ENCODE data around the gene CDH1. TPM values are rescaled to one million over a fixed set of nuclear protein-coding genes. Genes with fewer than 3 reads are reported as not detected.
A peak's percentile ranks its signal among the peaks of the same experiment; 100 is the strongest.

CDH1 gene
- total RNA-seq, 2 experiments from 2014 or later = 0.16 to 0.54 TPM

DNA sequence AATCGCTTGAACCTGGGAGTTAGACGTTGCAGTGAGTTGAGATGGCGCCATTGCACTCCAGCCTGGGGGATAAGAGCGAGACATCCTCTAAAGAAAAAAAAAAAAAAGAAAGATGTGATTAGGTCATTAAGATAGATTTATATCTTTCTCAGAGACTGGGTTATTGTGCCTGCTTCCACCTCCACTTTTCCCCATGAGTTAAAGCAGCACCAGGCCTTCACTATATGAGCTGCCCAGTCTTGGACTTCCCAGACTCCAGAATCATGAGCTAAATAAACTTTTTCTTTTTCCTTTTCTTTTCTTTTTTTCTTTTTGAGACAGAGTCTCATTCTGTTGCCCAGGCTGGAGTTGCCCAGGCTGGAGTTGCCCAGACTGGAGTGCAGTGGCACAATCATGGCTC, 19.4 kb upstream of the CDH1 start:
- no peaks in the 10 kb centered on the region for H3K36me3 Mint-ChIP-seq (ENCODE audit: low read depth)
- CTCF ChIA-PET = interaction anchor here (0.9 kb wide), 1 partner anchor 127 kb away, joined by 3 read pairs; no protein-coding TSS in a partner anchor
- H3K9me3 Mint-ChIP-seq = peaks cover 1% of the 10 kb centered on the region

DNA sequence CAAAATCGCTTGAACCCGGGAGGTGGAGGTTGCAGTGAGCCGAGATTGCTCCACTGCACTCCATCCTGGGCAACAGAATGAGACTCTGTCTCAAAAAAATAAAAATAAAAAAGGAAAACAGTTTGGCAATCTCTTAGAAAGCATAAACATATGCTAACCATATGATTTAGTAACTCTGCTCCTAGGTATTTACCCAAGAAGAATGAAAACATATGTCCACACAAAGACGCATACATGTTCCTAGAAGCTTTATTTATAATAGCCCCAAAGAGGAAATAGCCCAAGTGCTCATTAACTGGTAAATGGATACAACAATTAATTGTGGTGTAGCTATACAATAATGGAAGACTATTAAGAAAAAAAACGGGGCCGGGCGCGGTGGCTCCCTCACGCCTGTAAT, 18.5 kb upstream of the CDH1 start:
- TF ChIP-seq, protein P1, sequence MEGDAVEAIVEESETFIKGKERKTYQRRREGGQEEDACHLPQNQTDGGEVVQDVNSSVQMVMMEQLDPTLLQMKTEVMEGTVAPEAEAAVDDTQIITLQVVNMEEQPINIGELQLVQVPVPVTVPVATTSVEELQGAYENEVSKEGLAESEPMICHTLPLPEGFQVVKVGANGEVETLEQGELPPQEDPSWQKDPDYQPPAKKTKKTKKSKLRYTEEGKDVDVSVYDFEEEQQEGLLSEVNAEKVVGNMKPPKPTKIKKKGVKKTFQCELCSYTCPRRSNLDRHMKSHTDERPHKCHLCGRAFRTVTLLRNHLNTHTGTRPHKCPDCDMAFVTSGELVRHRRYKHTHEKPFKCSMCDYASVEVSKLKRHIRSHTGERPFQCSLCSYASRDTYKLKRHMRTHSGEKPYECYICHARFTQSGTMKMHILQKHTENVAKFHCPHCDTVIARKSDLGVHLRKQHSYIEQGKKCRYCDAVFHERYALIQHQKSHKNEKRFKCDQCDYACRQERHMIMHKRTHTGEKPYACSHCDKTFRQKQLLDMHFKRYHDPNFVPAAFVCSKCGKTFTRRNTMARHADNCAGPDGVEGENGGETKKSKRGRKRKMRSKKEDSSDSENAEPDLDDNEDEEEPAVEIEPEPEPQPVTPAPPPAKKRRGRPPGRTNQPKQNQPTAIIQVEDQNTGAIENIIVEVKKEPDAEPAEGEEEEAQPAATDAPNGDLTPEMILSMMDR (IDR thresholded peaks at IDR 0.05) = no peak
- DNase-seq (no peak), ATAC-seq (no peak)
- POLR2A ChIA-PET = interaction anchor here (1.1 kb wide), 1 partner anchor 53 kb away, joined by 3 read pairs; no protein-coding TSS in a partner anchor
- intact Hi-C loops (cut with micrococcal nuclease) = no loop called here
- Mint-ChIP-seq H3K36me3 (ENCODE audit: low read depth) (no peaks in the 10 kb centered on the region), H3K4me1 (ENCODE audit: low read depth) (peaks cover 14% of the 10 kb centered on the region), H3K27ac (no peak overlapping the region), H3K27me3 (no peaks in the 10 kb centered on the region), H3K4me3 (no peak overlapping the region), H3K9me3 (peaks cover 1% of the 10 kb centered on the region)
- CTCF ChIA-PET = interaction anchor here (0.9 to 1.4 kb wide), 2 partner anchors 128 kb away, joined by 3 to 4 read pairs; no protein-coding TSS in a partner anchor

More for the DNA sequence above, 19.4 kb upstream of the CDH1 start:
- TF ChIP-seq, protein P1 (IDR thresholded peaks at IDR 0.05) = no peak
- POLR2A ChIA-PET = no interaction called here
- Mint-ChIP-seq H3K27ac (no peak overlapping the region), H3K27me3 (peaks cover 2% of the 10 kb centered on the region), H3K4me1 (ENCODE audit: low read depth) (peaks cover 14% of the 10 kb centered on the region), H3K4me3 (no peak overlapping the region)
- DNase-seq (no peak), ATAC-seq (no peak)
- intact Hi-C loops (cut with micrococcal nuclease) = no loop called here

DNA sequence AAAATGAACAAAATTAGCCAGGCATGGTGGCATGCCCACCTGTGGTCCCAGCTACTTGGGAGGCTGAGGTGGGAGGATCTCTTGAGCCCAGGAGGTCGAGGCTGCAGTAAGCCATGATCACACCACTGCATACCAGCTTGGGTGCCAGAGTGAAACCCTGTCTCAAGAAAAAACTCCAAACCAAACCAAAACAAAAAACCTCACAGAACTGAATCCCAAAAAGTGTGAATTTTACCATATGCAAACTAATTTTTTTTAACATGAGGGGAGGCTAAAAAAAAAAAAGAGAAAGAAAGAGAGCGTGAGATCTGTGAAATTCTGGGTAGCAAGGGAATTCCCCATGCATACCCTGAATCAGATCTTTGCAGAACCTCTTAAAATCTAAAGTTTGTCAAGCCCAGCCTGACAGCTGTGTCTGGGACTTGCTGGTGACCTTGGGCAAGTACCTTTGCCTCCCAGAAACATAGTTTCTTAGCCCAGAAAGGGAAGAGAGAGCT, 17.1 kb upstream of the CDH1 start:
- Mint-ChIP-seq H3K27ac (peak overlapping the region; percentile 78), H3K36me3 (ENCODE audit: low read depth) (no peaks in the 10 kb centered on the region), H3K4me3 (no peak overlapping the region), H3K27me3 (no peaks in the 10 kb centered on the region), H3K4me1 (ENCODE audit: low read depth) (peaks cover 14% of the 10 kb centered on the region), H3K9me3 (peaks cover 1% of the 10 kb centered on the region)
- intact Hi-C loops (cut with micrococcal nuclease) = no loop called here
- ChIA-PET CTCF (interaction anchor here (1.0 to 1.8 kb wide), 3 partner anchors 36 to 130 kb away, joined by 4 to 7 read pairs (median 6); no protein-coding TSS in a partner anchor), POLR2A (interaction anchor here (0.6 kb wide), 1 partner anchor 23 kb away, joined by 3 read pairs; no protein-coding TSS in a partner anchor)
- ATAC-seq (peak; percentile 91), DNase-seq (peak; percentile 63)
- TF ChIP-seq, protein P1 (IDR thresholded peaks at IDR 0.05) = no peak

DNA sequence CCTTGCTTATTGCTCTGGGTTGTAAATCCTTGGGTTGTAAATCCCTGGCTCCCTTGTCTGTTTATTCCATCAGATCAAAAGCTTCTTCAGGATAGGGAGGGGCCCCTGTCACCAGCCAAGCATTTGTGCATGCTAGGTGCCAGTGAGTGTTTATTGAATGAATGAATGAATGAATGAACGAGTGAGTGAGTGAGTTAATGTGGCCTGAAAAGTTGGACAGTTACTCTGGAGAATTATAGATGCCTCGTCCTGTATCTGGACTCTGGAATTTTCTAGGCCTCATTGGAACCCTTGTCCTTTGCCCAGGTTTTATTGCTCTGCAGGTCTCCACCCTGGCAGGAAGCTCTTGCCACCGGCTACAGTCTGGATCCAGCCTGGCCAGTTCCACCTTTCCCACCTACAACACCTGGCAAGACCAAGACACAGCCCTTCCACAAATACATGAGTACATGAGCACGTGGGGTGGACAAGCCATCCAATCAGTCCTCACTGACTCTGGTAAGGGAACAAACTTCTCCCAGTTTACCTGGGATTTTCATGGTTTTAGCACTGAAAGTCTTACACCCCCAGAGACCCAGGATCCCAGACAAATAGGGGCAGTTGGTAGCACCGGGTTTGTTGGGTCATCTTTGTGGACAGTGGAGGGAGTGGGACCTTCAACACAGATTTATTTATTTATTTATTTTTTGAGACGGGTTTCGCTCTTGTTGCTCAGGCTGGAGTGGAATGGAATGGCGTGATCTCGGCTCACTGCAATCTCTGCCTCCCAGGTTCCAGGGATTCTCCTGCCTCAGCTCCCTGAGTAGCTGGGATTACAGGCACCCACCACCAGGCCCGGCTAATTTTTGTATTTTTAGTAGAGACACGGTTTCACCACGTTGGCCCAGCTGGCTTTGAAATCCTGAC, 14.7 kb upstream of the CDH1 start:
- POLR2A ChIA-PET = interaction anchor here (1.0 to 1.5 kb wide), 2 partner anchors 18 to 24 kb away, joined by 3 read pairs; no protein-coding TSS in a partner anchor
- Mint-ChIP-seq H3K4me3 (no peak overlapping the region), H3K9me3 (no peaks in the 10 kb centered on the region), H3K27me3 (no peaks in the 10 kb centered on the region), H3K4me1 (ENCODE audit: low read depth) (peaks cover 14% of the 10 kb centered on the region), H3K27ac (no peak overlapping the region), H3K36me3 (ENCODE audit: low read depth) (no peaks in the 10 kb centered on the region)
- TF ChIP-seq, protein P1 (IDR thresholded peaks at IDR 0.05) = no peak
- CTCF ChIA-PET = interaction anchor here (1.8 kb wide), 1 partner anchor 78 kb away, joined by 7 read pairs; no protein-coding TSS in a partner anchor
- DNase-seq (no peak), ATAC-seq (no peak)
- intact Hi-C loops (cut with micrococcal nuclease) = no loop called here

DNA sequence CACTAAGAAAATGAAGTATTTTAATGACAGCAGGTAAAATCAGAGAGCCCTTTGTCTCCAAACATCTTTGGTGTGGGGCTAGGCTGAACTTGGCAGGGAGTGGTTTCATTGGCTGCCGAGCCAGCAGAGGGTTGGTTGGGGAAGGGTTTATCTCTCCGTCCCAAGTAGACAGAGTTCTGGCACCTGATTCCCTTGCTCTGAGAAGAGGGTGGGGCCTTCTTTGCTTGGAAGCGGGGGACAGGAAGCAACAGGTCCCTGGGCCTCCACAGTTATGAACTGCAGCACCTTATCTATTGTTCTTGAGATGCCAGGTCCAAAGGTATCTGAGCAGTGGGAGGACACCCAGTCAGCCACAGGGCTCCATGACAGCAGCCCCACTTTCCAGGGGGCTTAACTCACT, 12.3 kb upstream of the CDH1 start:
- DNase-seq (no peak), ATAC-seq (no peak)
- Mint-ChIP-seq H3K36me3 (ENCODE audit: low read depth) (no peaks in the 10 kb centered on the region), H3K27me3 (peaks cover 2% of the 10 kb centered on the region), H3K9me3 (no peaks in the 10 kb centered on the region), H3K4me1 (ENCODE audit: low read depth) (peaks cover 11% of the 10 kb centered on the region), H3K27ac (no peak overlapping the region), H3K4me3 (no peak overlapping the region)
- ChIA-PET CTCF (no interaction called here), POLR2A (no interaction called here)
- intact Hi-C loops (cut with micrococcal nuclease) = no loop called here
- TF ChIP-seq, protein P1 (IDR thresholded peaks at IDR 0.05) = no peak

Measured in activated CD8-positive, alpha-beta T cell treated with anti-CD3 and anti-CD28 coated beads for 36 hours (primary cell).